CD8-positive, alpha-beta memory T cell (primary cell): Measurements from ENCODE around the gene AK8. TPM values are rescaled to one million over a fixed set of nuclear protein-coding genes. Genes with fewer than 3 reads are reported as not detected.

Experiments used
- CTCF ChIA-PET: fragments of 350-600 bp; sonication (Branson Sonifier 250); formaldehyde crosslinking; loops from one replicate; lab custom pipeline; 2021; ENCODE audit warnings: antibody characterized with exemption; lab: Charles Lee
- POLR2A ChIA-PET: fragments of 350-600 bp; sonication (Branson Sonifier 250); formaldehyde crosslinking; loops from one replicate; lab custom pipeline; 2021; ENCODE audit warnings: antibody characterized with exemption; lab: Charles Lee
- DNase-seq, 5 donors: peaks; one replicate each; pipeline versions ENCODE4 v3.0.0 to v3.0.0-alpha.2; 2020 to 2022; ENCODE audit warnings: mixed read lengths in 1 of 5
- H3K27ac ChIP-seq: one replicate; pipeline ENCODE4 v1.7.0; 2013; ENCODE audit warnings: low read depth, mild to moderate bottlenecking, low read length, moderate library complexity
- H3K27me3 ChIP-seq: 2 replicates; pipeline ENCODE4 v1.7.0; 2013; ENCODE audit warnings: low read length, mild to moderate bottlenecking; ENCODE audit not compliant: insufficient read depth, poor library complexity, severe bottlenecking
- H3K36me3 ChIP-seq: 2 replicates; pipeline ENCODE4 v1.7.0; 2013; ENCODE audit warnings: mild to moderate bottlenecking, low read length, moderate library complexity; ENCODE audit not compliant: insufficient read depth
- H3K4me1 ChIP-seq: 2 replicates; pipeline ENCODE4 v1.7.0; 2013; ENCODE audit warnings: mild to moderate bottlenecking, low read length, moderate library complexity; ENCODE audit not compliant: insufficient read depth
- H3K4me3 ChIP-seq: 2 replicates; pipeline ENCODE4 v1.7.0; 2013; ENCODE audit warnings: mild to moderate bottlenecking, low read length
- H3K9me3 ChIP-seq: 2 replicates; pipeline ENCODE4 v1.7.0; 2013; ENCODE audit warnings: mild to moderate bottlenecking, low read length
- H3K27ac Mint-ChIP-seq, 8 donors: one replicate each; pipeline ENCODE4 v1.8.0; 2020 to 2021; ENCODE audit warnings: mixed read lengths in 8 of 8, mild to moderate bottlenecking in 6 of 8, inconsistent platforms in 3 of 8, moderate library complexity in 3 of 8
- H3K27me3 Mint-ChIP-seq, 2 donors: one replicate each; pipeline ENCODE4 v1.8.0; 2020 to 2021; ENCODE audit warnings: mixed read lengths in 2 of 2, mild to moderate bottlenecking in 1 of 2, moderate library complexity in 1 of 2
- H3K36me3 Mint-ChIP-seq, 3 donors: one replicate each; pipeline ENCODE4 v1.8.0; 2020 to 2021; ENCODE audit warnings: mixed read lengths in 3 of 3, inconsistent platforms in 1 of 3, mild to moderate bottlenecking in 1 of 3
- H3K4me1 Mint-ChIP-seq, 3 donors: one replicate each; pipeline ENCODE4 v1.8.0; 2020 to 2021; ENCODE audit warnings: mixed read lengths in 3 of 3, inconsistent platforms in 1 of 3, mild to moderate bottlenecking in 1 of 3
- H3K4me3 Mint-ChIP-seq, 7 donors: one replicate each; pipeline ENCODE4 v1.8.0; 2020 to 2021; ENCODE audit warnings: mixed read lengths in 7 of 7, mild to moderate bottlenecking in 6 of 7, moderate library complexity in 4 of 7, inconsistent platforms in 2 of 7
- H3K9me3 Mint-ChIP-seq, 5 donors: one replicate each; pipeline ENCODE4 v1.8.0; 2020 to 2022; ENCODE audit warnings: mixed read lengths in 5 of 5, mild to moderate bottlenecking in 3 of 5, moderate library complexity in 2 of 5, inconsistent platforms in 1 of 5
- polyA plus RNA-seq: library from polyadenylated mRNA; unstranded; fragments of 300-500 nt; fragmentation: Illumina TruSeq; gene quantifications from one replicate; pipeline ENCODE4 v1.2.3, GENCODE V29; 2021
- total RNA-seq, 2 experiments: library from RNA; stranded (reverse); gene quantifications; one replicate each; pipeline ENCODE4 v1.2.3, GENCODE V29; 2021

AK8 gene
- total and polyA plus RNA-seq, 3 experiments from 2014 or later, result not detected

DNA sequence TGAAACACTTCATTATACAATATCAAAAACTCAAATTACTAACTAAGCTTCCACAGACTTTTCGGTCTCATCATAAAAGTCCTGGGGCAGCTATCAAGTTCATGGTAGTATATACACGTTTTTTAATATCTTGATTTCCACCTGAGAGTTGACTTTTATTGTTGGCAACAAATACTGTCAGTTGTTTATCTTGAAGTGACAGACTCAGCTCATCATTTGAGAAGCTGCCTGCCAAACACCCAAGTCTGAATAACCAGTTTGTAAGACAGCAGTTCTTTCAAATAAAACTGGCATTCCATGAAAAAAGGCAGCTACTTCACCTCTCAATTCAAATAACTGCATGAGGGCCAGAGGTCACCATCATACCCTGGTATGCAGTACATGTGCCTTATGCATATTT is 31.2 kb upstream of the AK8 start:
- peaks cover 20% of the 10 kb centered on the region for H3K36me3 ChIP-seq
- CTCF ChIA-PET, result interaction anchor here (0.5 to 1.1 kb wide), 5 partner anchors 16 to 409 kb away, joined by 3 read pairs; partner anchors contain the start of gene TSC1
- Mint-ChIP-seq H3K4me1 (peaks cover 16 to 20% (median 17%) of the 10 kb centered on the region in 3 donors), H3K36me3 (peaks cover 21 to 58% (median 26%) of the 10 kb centered on the region in 3 donors), H3K9me3 (no peaks in the 10 kb centered on the region), H3K27ac (peak overlapping the region in 6 of 8 donors; percentile 29 to 95 (median 89)), H3K4me3 (peak overlapping the region in 4 of 7 donors; percentile 61 to 78 (median 67)), H3K27me3 (peaks cover 0 to 5% of the 10 kb centered on the region in 2 donors)
- POLR2A ChIA-PET, result interaction anchor here (1.0 kb wide), 1 partner anchor 30 kb away, joined by 3 read pairs; the partner anchor contains the start of gene SPACA9
- no peak for DNase-seq
- no peak overlapping the region for H3K27ac ChIP-seq
- H3K9me3 ChIP-seq, result no peaks in the 10 kb centered on the region
- H3K27me3 ChIP-seq, result no peaks in the 10 kb centered on the region
- H3K4me1 ChIP-seq, result peaks cover 13% of the 10 kb centered on the region
- H3K4me3 ChIP-seq, result no peak overlapping the region

DNA sequence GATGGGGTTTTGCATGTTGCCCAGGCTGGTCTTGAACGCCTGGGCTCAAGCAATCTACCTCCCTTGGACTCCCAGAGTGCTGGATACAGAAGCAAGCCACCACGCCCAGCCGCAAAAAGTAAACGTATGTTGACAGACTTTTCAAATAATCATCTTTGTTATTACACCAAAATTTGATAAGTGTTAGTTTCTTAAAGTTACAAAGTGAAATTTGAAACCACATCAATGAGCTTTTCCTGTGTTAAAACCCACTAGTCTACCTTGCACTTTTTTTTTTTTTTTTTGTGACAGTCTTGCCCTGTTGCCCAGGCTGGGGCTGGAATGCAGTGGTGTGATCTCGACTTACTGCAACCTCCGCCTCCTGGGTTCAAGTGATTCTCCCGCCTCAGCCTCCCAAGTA is 30.6 kb upstream of the AK8 start:
- Histone ChIP-seq H3K27ac (peak overlapping the region; percentile 2), H3K36me3 (peaks cover 20% of the 10 kb centered on the region), H3K27me3 (no peaks in the 10 kb centered on the region), H3K4me1 (peaks cover 13% of the 10 kb centered on the region), H3K9me3 (no peaks in the 10 kb centered on the region), H3K4me3 (no peak overlapping the region)
- Mint-ChIP-seq H3K4me1 (peaks cover 16 to 20% (median 17%) of the 10 kb centered on the region in 3 donors), H3K27me3 (peaks cover 0 to 5% of the 10 kb centered on the region in 2 donors), H3K27ac (peak overlapping the region; percentile 44 to 95 (median 90)), H3K36me3 (peaks cover 22 to 62% (median 31%) of the 10 kb centered on the region in 3 donors), H3K4me3 (peak overlapping the region; percentile 61 to 79 (median 78)), H3K9me3 (no peaks in the 10 kb centered on the region)
- peak; percentile 8 to 75 (median 34) for DNase-seq
- CTCF ChIA-PET, result interaction anchor here (0.8 to 1.1 kb wide), 4 partner anchors 16 to 36 kb away, joined by 3 read pairs; partner anchors contain the start of gene TSC1
- POLR2A ChIA-PET, result interaction anchor here (0.7 to 1.0 kb wide), 3 partner anchors 27 to 35 kb away, joined by 3 to 10 read pairs (median 3); partner anchors contain the start of gene SPACA9

- no peak for DNase-seq
- Mint-ChIP-seq H3K36me3 (peaks cover 14 to 68% (median 36%) of the 10 kb centered on the region in 3 donors), H3K27ac (no peak overlapping the region), H3K4me3 (no peak overlapping the region), H3K27me3 (peaks cover 0 to 5% of the 10 kb centered on the region in 2 donors), H3K4me1 (peaks cover 23 to 36% (median 27%) of the 10 kb centered on the region in 3 donors), H3K9me3 (no peaks in the 10 kb centered on the region)
- Histone ChIP-seq H3K27ac (no peak overlapping the region), H3K4me1 (peaks cover 18% of the 10 kb centered on the region), H3K4me3 (no peak overlapping the region), H3K9me3 (no peaks in the 10 kb centered on the region), H3K36me3 (peaks cover 20% of the 10 kb centered on the region), H3K27me3 (no peaks in the 10 kb centered on the region)
- CTCF ChIA-PET, result no interaction called here
- POLR2A ChIA-PET, result no interaction called here
Observed at GRCh38 chr9:132905726-132906125, 27.6 kb upstream of the AK8 start.

GRCh38 chr9:132903574-132904492 is 25.7 kb upstream of the AK8 start:
- POLR2A ChIA-PET, result no interaction called here
- peak overlapping the region in 1 of 8 donors; percentile 88 for H3K27ac Mint-ChIP-seq
- H3K36me3 ChIP-seq, result peaks cover 29% of the 10 kb centered on the region

GRCh38 chr9:132901858-132902831 is 24.1 kb upstream of the AK8 start:
- Histone ChIP-seq H3K9me3 (no peaks in the 10 kb centered on the region), H3K4me3 (no peak overlapping the region), H3K4me1 (peaks cover 4% of the 10 kb centered on the region), H3K36me3 (peaks cover 39% of the 10 kb centered on the region), H3K27me3 (no peaks in the 10 kb centered on the region), H3K27ac (no peak overlapping the region)
- Mint-ChIP-seq H3K36me3 (peaks cover 17 to 88% (median 35%) of the 10 kb centered on the region in 3 donors), H3K4me1 (peaks cover 8 to 19% (median 11%) of the 10 kb centered on the region in 3 donors), H3K27me3 (no peaks in the 10 kb centered on the region), H3K9me3 (no peaks in the 10 kb centered on the region), H3K27ac (peak overlapping the region; percentile 34 to 88 (median 76)), H3K4me3 (no peak overlapping the region)
- CTCF ChIA-PET, result interaction anchor here (0.7 to 2.9 kb wide), 17 partner anchors 8 to 242 kb away, joined by 3 to 16 read pairs (median 3); partner anchors contain the start of gene SPACA9
- DNase-seq, result peak; percentile 61 to 81 (median 73)
- POLR2A ChIA-PET, result interaction anchor here (0.5 to 1.1 kb wide), 3 partner anchors 8 to 1153 kb away, joined by 3 to 5 read pairs (median 4); partner anchors contain the start of gene TSC1

More at GRCh38 chr9:132903574-132904492, 25.7 kb upstream of the AK8 start:
- Mint-ChIP-seq H3K4me1 (peaks cover 17 to 29% (median 20%) of the 10 kb centered on the region in 3 donors), H3K36me3 (peaks cover 12 to 71% (median 35%) of the 10 kb centered on the region in 3 donors), H3K9me3 (no peaks in the 10 kb centered on the region), H3K4me3 (no peak overlapping the region), H3K27me3 (peaks cover 0 to 2% of the 10 kb centered on the region in 2 donors)
- no peak overlapping the region for H3K4me3 ChIP-seq
- DNase-seq, result no peak
- no peaks in the 10 kb centered on the region for H3K9me3 ChIP-seq
- CTCF ChIA-PET, result no interaction called here
- H3K4me1 ChIP-seq, result peaks cover 12% of the 10 kb centered on the region
- H3K27ac ChIP-seq, result no peak overlapping the region
- H3K27me3 ChIP-seq, result no peaks in the 10 kb centered on the region

DNA sequence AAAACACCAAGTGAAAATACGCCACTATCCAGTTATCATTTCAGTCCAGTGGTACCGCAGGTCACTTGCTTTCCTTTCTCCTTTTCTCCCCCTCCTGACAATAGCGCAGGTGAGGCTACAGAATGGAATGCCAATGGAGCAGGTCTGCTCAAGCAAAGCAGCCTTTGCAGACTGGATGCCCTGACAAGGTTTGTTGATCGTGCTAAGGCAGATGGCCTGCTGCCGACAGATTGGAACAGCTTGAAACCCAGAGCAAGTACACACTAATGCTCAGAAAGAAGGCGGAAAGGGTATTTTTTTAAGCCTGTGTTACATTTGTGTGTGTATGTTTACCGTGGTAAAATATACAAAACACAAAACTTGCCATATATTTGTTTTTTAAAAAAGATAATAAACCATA is 20.0 kb upstream of the AK8 start:
- H3K36me3 ChIP-seq, result peaks cover 42% of the 10 kb centered on the region
- peaks cover 4% of the 10 kb centered on the region for H3K4me1 ChIP-seq
- H3K27ac Mint-ChIP-seq, result no peak overlapping the region
- CTCF ChIA-PET, result no interaction called here
- no peaks in the 10 kb centered on the region for H3K27me3 ChIP-seq
- no peak overlapping the region for H3K4me3 ChIP-seq
- peaks cover 6 to 16% (median 11%) of the 10 kb centered on the region in 3 donors for H3K4me1 Mint-ChIP-seq
- peaks cover 12 to 91% (median 23%) of the 10 kb centered on the region in 3 donors for H3K36me3 Mint-ChIP-seq
- no peak for DNase-seq
- H3K4me3 Mint-ChIP-seq, result no peak overlapping the region
- no peaks in the 10 kb centered on the region for H3K9me3 Mint-ChIP-seq
- POLR2A ChIA-PET, result no interaction called here
- no peaks in the 10 kb centered on the region for H3K9me3 ChIP-seq
- no peak overlapping the region for H3K27ac ChIP-seq
- H3K27me3 Mint-ChIP-seq, result no peaks in the 10 kb centered on the region

- no peak overlapping the region for H3K4me3 Mint-ChIP-seq
- DNase-seq, result no peak
- ChIA-PET CTCF (no interaction called here), POLR2A (no interaction called here)
- Histone ChIP-seq H3K27ac (no peak overlapping the region), H3K4me3 (no peak overlapping the region), H3K9me3 (no peaks in the 10 kb centered on the region), H3K4me1 (peaks cover under 1% of the 10 kb centered on the region), H3K27me3 (no peaks in the 10 kb centered on the region), H3K36me3 (peaks cover 42% of the 10 kb centered on the region)
- peaks cover 11 to 89% (median 20%) of the 10 kb centered on the region in 3 donors for H3K36me3 Mint-ChIP-seq
- peak overlapping the region in 1 of 8 donors; percentile 40 for H3K27ac Mint-ChIP-seq
- H3K27me3 Mint-ChIP-seq, result no peaks in the 10 kb centered on the region
- H3K9me3 Mint-ChIP-seq, result no peaks in the 10 kb centered on the region
- peaks cover 2 to 8% (median 5%) of the 10 kb centered on the region in 3 donors for H3K4me1 Mint-ChIP-seq
Observed at GRCh38 chr9:132896906-132897305, 18.8 kb upstream of the AK8 start.
